OCI-LY7 (cell line): ENCODE data around the gene SHC2. TPM values are rescaled to one million over a fixed set of nuclear protein-coding genes. Genes with fewer than 3 reads are reported as not detected.

Source experiments
- BruUV-seq: library from RNA; stranded (reverse); fragments of 400-500 nt; replicated peaks from 2 replicates; lab custom pipeline; 2021; lab: Mats Ljungman, UMichigan
- CTCF ChIA-PET: fragments of 300-600 bp; sonication (Branson Sonifier 250); formaldehyde crosslinking; loops from one replicate; lab custom pipeline; 2022; ENCODE audit warnings: antibody characterized with exemption; ENCODE audit not compliant: unreplicated experiment; lab: Charles Lee
- POLR2A ChIA-PET: fragments of 300-600 bp; sonication (Branson Sonifier 250); formaldehyde crosslinking; loops from one replicate; lab custom pipeline; 2022; ENCODE audit warnings: antibody characterized with exemption; lab: Charles Lee
- DNase-seq: peaks from one replicate; pipeline ENCODE4 v3.0.0-alpha.2; 2015; ENCODE audit warnings: low spot score
- H2AFZ ChIP-seq: fragments of 200-600 bp; sonication (generic), shearing (Covaris generic); 2 replicates; pipeline ENCODE4 v1.6.1; 2014; ENCODE audit warnings: mild to moderate bottlenecking, antibody characterized with exemption, low read length, moderate library complexity
- H3K27ac ChIP-seq: fragments of 200-600 bp; sonication (generic); 2 replicates; pipeline ENCODE4 v1.5.1; 2014; ENCODE audit warnings: mixed run types, low read depth, mild to moderate bottlenecking, moderate library complexity, low read length, inconsistent platforms; ENCODE audit not compliant: poor library complexity, severe bottlenecking
- H3K36me3 ChIP-seq: fragments of 200-600 bp; sonication (generic); 2 replicates; pipeline ENCODE4 v1.6.1; 2014; ENCODE audit warnings: mild to moderate bottlenecking, antibody characterized with exemption, low read length, moderate library complexity, mixed read lengths; ENCODE audit not compliant: insufficient read depth
- H3K4me1 ChIP-seq: fragments of 200-600 bp; sonication (generic); 2 replicates; pipeline ENCODE4 v1.5.1; 2014; ENCODE audit warnings: mild to moderate bottlenecking, low read length; ENCODE audit not compliant: insufficient read depth, poor library complexity, severe bottlenecking
- H3K4me2 ChIP-seq: fragments of 200-600 bp; sonication (generic); 2 replicates; pipeline ENCODE4 v1.6.1; 2014; ENCODE audit warnings: mild to moderate bottlenecking, low read length
- H3K4me3 ChIP-seq: fragments of 200-600 bp; sonication (generic); 2 replicates; pipeline ENCODE4 v1.5.1; 2014; ENCODE audit warnings: mild to moderate bottlenecking, low read depth, low read length; ENCODE audit not compliant: poor library complexity, severe bottlenecking
- H3K79me2 ChIP-seq: fragments of 200-600 bp; sonication (generic); 2 replicates; pipeline ENCODE4 v1.6.1; 2016; ENCODE audit warnings: low read depth, mild to moderate bottlenecking, low read length, moderate library complexity, mixed read lengths; ENCODE audit not compliant: insufficient read depth
- H3K9me2 ChIP-seq: fragments of 200-600 bp; sonication (generic); 2 replicates; pipeline ENCODE4 v1.6.1; 2016; ENCODE audit warnings: mild to moderate bottlenecking, low read length, mixed read lengths; ENCODE audit not compliant: insufficient read depth
- H3K9me3 ChIP-seq: fragments of 200-600 bp; sonication (generic); 2 replicates; pipeline ENCODE4 v1.6.1; 2014; ENCODE audit warnings: mild to moderate bottlenecking, mixed run types, low read length, mixed read lengths
- H4K20me1 ChIP-seq: fragments of 200-600 bp; sonication (generic); 2 replicates; pipeline ENCODE4 v1.6.1; 2014; ENCODE audit warnings: mild to moderate bottlenecking, antibody characterized with exemption, low read length, moderate library complexity, mixed read lengths; ENCODE audit not compliant: insufficient read depth
- CTCF ChIP-seq: fragments of 200-600 bp; sonication (generic); conservative IDR thresholded peaks from 2 replicates; pipeline ENCODE4 v1.5.1; 2014; ENCODE audit warnings: mild to moderate bottlenecking, antibody characterized with exemption, low read length, moderate library complexity, mixed read lengths
- EZH2phosphoT487 ChIP-seq: fragments of 200-600 bp; sonication (generic); IDR thresholded peaks from 2 replicates; pipeline ENCODE4 v1.6.1; 2018; ENCODE audit warnings: low read depth, borderline replicate concordance, mild to moderate bottlenecking, mixed run types, antibody characterized with exemption, low read length, moderate library complexity, mixed read lengths
- intact Hi-C: fragments of 100-400 bp; cut with micrococcal nuclease; formaldehyde crosslinking; loops from one replicate; pipeline ENCODE4 v1.10.0; 2022; ENCODE audit not compliant: unreplicated experiment
- total RNA-seq, 2 experiments: library from RNA; depleted of rRNA in 1 of 2; stranded (reverse); fragments of >200 nt in 1 of 2; shearing (Covaris generic) in 1 of 2; gene quantifications; 2 replicates each; pipeline ENCODE4 v1.2.3, GENCODE V29; 2014 to 2022

SHC2 gene
- total RNA-seq, 2 experiments from 2014 or later, result 0.28 to 0.65 TPM

DNA sequence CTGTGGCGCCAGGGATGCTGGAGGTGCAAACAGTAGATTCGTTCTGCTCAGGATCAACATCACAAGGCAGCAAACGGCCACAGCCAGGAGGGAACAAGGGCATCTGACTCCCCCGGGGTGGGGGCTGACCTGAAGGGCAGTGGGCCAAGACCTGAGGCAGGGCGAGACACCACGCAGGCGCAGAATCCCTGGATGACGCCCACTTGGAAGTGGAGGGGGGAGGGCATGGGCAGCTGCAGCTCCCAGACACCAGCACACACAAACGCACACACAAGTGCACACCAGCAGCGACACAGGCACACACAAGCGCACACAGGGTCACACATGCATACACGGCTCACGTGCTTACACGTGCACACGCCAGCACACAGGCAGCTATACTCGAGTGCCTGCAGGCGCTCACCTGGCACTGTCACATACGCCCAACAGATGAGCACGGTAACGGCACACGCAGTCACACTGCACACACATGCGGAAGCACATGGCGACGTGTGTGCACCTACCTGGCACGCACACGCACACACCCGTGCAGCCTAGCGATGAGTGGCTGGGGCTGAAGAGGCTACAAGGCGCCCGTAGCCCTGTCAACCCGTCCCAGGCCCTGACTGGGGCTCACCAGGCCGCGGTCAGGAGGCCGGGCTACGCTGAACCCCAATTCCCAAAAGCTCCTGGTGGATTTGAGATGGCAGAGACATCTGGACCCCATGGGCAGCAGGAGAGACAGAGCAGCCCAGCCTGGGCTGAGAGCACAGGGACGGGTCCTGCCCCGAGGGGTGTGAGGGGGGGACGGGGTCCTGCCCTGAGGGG is 57.4 kb downstream of the SHC2 start:
- Histone ChIP-seq H3K9me2 (no peaks in the 10 kb centered on the region), H3K79me2 (no peaks in the 10 kb centered on the region), H3K4me3 (no peak overlapping the region), H3K4me1 (peaks cover under 1% of the 10 kb centered on the region), H3K27ac (no peak overlapping the region), H2AFZ (no peak overlapping the region), H3K4me2 (no peak overlapping the region), H3K36me3 (no peaks in the 10 kb centered on the region), H4K20me1 (no peaks in the 10 kb centered on the region), H3K9me3 (no peaks in the 10 kb centered on the region)
- TF ChIP-seq EZH2phosphoT487 (no peak), CTCF (no peak)
- intact Hi-C loops, result no loop called here
- ChIA-PET CTCF (no interaction called here), POLR2A (no interaction called here)
- no peak for DNase-seq
- no TSS peak for BruUV-seq

- Histone ChIP-seq H3K9me2 (no peaks in the 10 kb centered on the region), H3K4me2 (no peak overlapping the region), H3K27ac (no peak overlapping the region), H3K9me3 (no peaks in the 10 kb centered on the region), H3K4me3 (no peak overlapping the region), H2AFZ (no peak overlapping the region), H3K36me3 (no peaks in the 10 kb centered on the region), H4K20me1 (no peaks in the 10 kb centered on the region), H3K79me2 (no peaks in the 10 kb centered on the region), H3K4me1 (no peaks in the 10 kb centered on the region)
- DNase-seq, result no peak
- POLR2A ChIA-PET, result no interaction called here
- TF ChIP-seq CTCF (no peak), EZH2phosphoT487 (no peak)
- BruUV-seq, result no TSS peak
- CTCF ChIA-PET, result no interaction called here
- intact Hi-C loops, result no loop called here
These were observed 58.0 kb downstream of the SHC2 start for GRCh38 chr19:402786-403185.

GRCh38 chr19:401866-402511 is 58.8 kb downstream of the SHC2 start:
- H3K4me2 ChIP-seq, result no peak overlapping the region
- TF ChIP-seq EZH2phosphoT487, result no peak
- TF ChIP-seq CTCF, result no peak
- DNase-seq, result no peak
- H3K27ac ChIP-seq, result no peak overlapping the region
- H4K20me1 ChIP-seq, result no peaks in the 10 kb centered on the region
- intact Hi-C loops, result no loop called here
- ChIA-PET POLR2A (no interaction called here), CTCF (no interaction called here)
- H2AFZ ChIP-seq, result no peak overlapping the region
- H3K9me2 ChIP-seq, result no peaks in the 10 kb centered on the region
- no peak overlapping the region for H3K4me3 ChIP-seq
- no peaks in the 10 kb centered on the region for H3K9me3 ChIP-seq
- no TSS peak for BruUV-seq
- no peaks in the 10 kb centered on the region for H3K36me3 ChIP-seq
- no peaks in the 10 kb centered on the region for H3K4me1 ChIP-seq
- H3K79me2 ChIP-seq, result no peaks in the 10 kb centered on the region
